T-helper 17 cell (primary cell): ENCODE measurements around the gene AGAP1. TPM values are rescaled to one million over a fixed set of nuclear protein-coding genes. Genes with fewer than 3 reads are reported as not detected.
A peak's percentile ranks its signal among the peaks of the same experiment; 100 is the strongest.

Experiments used
- ATAC-seq: fragments of 150-1000 bp; cut with Tn5 transposase; 2 replicates; pipeline ENCODE4 v1.10.0; 2021; ENCODE audit warnings: mild to moderate bottlenecking, moderate library complexity
- DNase-seq, 3 donors: peaks; one replicate each; pipeline versions ENCODE4 v3.0.0 to v3.0.0-alpha.2; 2020 to 2021
- H3K9me3 ChIP-seq: one replicate; pipeline ENCODE4 v1.7.0; 2013; ENCODE audit warnings: low read length, mild to moderate bottlenecking; ENCODE audit not compliant: control insufficient read depth, poor library complexity, severe bottlenecking
- H3K27ac Mint-ChIP-seq: one replicate; pipeline ENCODE4 v1.8.0; 2022; ENCODE audit warnings: mild to moderate bottlenecking, moderate library complexity, mixed read lengths
- H3K27me3 Mint-ChIP-seq: one replicate; pipeline ENCODE4 v1.8.0; 2022; ENCODE audit warnings: mixed read lengths
- H3K36me3 Mint-ChIP-seq: one replicate; pipeline ENCODE4 v1.8.0; 2022; ENCODE audit warnings: low read depth, mixed read lengths
- H3K4me1 Mint-ChIP-seq: one replicate; pipeline ENCODE4 v1.8.0; 2022; ENCODE audit warnings: mild to moderate bottlenecking, mixed read lengths
- H3K4me3 Mint-ChIP-seq: one replicate; pipeline ENCODE4 v1.8.0; 2022; ENCODE audit warnings: mild to moderate bottlenecking, moderate library complexity, mixed read lengths
- total RNA-seq, 4 donors: library from RNA in 2 of 4; stranded (reverse) in 2 of 4; gene quantifications; one replicate each; pipeline ENCODE4 v1.2.3 and lab custom pipeline; 2022 to 2026

Gene AGAP1
- total RNA-seq, 2 donors from 2014 or later, result 7.6 to 16.8 TPM

GRCh38 chr2:236107942-236108625 is 614.2 kb downstream of the AGAP1 start:
- no peaks in the 10 kb centered on the region for H3K4me1 Mint-ChIP-seq
- H3K36me3 Mint-ChIP-seq, result no peaks in the 10 kb centered on the region
- H3K9me3 ChIP-seq, result no peaks in the 10 kb centered on the region
- DNase-seq, result no peak
- no peak overlapping the region for H3K4me3 Mint-ChIP-seq
- no peak for ATAC-seq
- no peak overlapping the region for H3K27ac Mint-ChIP-seq
- peaks cover 11% of the 10 kb centered on the region for H3K27me3 Mint-ChIP-seq

GRCh38 chr2:236109061-236109460 is 615.2 kb downstream of the AGAP1 start:
- H3K9me3 ChIP-seq, result no peaks in the 10 kb centered on the region
- ATAC-seq, result no peak
- DNase-seq, result no peak
- H3K36me3 Mint-ChIP-seq, result no peaks in the 10 kb centered on the region
- no peak overlapping the region for H3K4me3 Mint-ChIP-seq
- no peak overlapping the region for H3K27ac Mint-ChIP-seq
- H3K27me3 Mint-ChIP-seq, result peaks cover 11% of the 10 kb centered on the region
- H3K4me1 Mint-ChIP-seq, result no peaks in the 10 kb centered on the region

GRCh38 chr2:236109473-236109872 is 615.6 kb downstream of the AGAP1 start:
- Mint-ChIP-seq H3K4me3 (no peak overlapping the region), H3K36me3 (no peaks in the 10 kb centered on the region), H3K27me3 (peaks cover 11% of the 10 kb centered on the region), H3K27ac (no peak overlapping the region), H3K4me1 (no peaks in the 10 kb centered on the region)
- no peak for ATAC-seq
- no peaks in the 10 kb centered on the region for H3K9me3 ChIP-seq
- DNase-seq, result no peak

GRCh38 chr2:236112466-236112865 is 618.6 kb downstream of the AGAP1 start:
- Mint-ChIP-seq H3K36me3 (no peaks in the 10 kb centered on the region), H3K4me3 (no peak overlapping the region), H3K27me3 (peaks cover 16% of the 10 kb centered on the region), H3K4me1 (no peaks in the 10 kb centered on the region), H3K27ac (peak overlapping the region; percentile 12)
- no peaks in the 10 kb centered on the region for H3K9me3 ChIP-seq
- ATAC-seq (no peak), DNase-seq (no peak)

GRCh38 chr2:236113425-236113824 is 619.6 kb downstream of the AGAP1 start:
- H3K27ac Mint-ChIP-seq, result no peak overlapping the region
- H3K4me1 Mint-ChIP-seq, result no peaks in the 10 kb centered on the region
- ATAC-seq, result no peak
- peaks cover 7% of the 10 kb centered on the region for H3K27me3 Mint-ChIP-seq
- no peak for DNase-seq
- H3K9me3 ChIP-seq, result no peaks in the 10 kb centered on the region
- no peaks in the 10 kb centered on the region for H3K36me3 Mint-ChIP-seq
- no peak overlapping the region for H3K4me3 Mint-ChIP-seq

- ATAC-seq (no peak), DNase-seq (no peak)
- H3K36me3 Mint-ChIP-seq, result no peaks in the 10 kb centered on the region
- H3K4me1 Mint-ChIP-seq, result no peaks in the 10 kb centered on the region
- H3K27me3 Mint-ChIP-seq, result peaks cover 10% of the 10 kb centered on the region
- no peak overlapping the region for H3K4me3 Mint-ChIP-seq
- no peaks in the 10 kb centered on the region for H3K9me3 ChIP-seq
- H3K27ac Mint-ChIP-seq, result no peak overlapping the region
These were observed 620.1 kb downstream of the AGAP1 start for GRCh38 chr2:236113948-236114347.

- ATAC-seq (no peak), DNase-seq (no peak)
- no peak overlapping the region for H3K27ac Mint-ChIP-seq
- peaks cover 16% of the 10 kb centered on the region for H3K27me3 Mint-ChIP-seq
- H3K9me3 ChIP-seq, result no peaks in the 10 kb centered on the region
- no peak overlapping the region for H3K4me3 Mint-ChIP-seq
- H3K4me1 Mint-ChIP-seq, result no peaks in the 10 kb centered on the region
- no peaks in the 10 kb centered on the region for H3K36me3 Mint-ChIP-seq
These were observed 621.1 kb downstream of the AGAP1 start for GRCh38 chr2:236114959-236115358.

GRCh38 chr2:236117401-236117800 is 623.6 kb downstream of the AGAP1 start:
- Mint-ChIP-seq H3K27me3 (peaks cover 16% of the 10 kb centered on the region), H3K27ac (no peak overlapping the region), H3K4me1 (no peaks in the 10 kb centered on the region), H3K36me3 (no peaks in the 10 kb centered on the region), H3K4me3 (no peak overlapping the region)
- H3K9me3 ChIP-seq, result no peaks in the 10 kb centered on the region
- ATAC-seq, result no peak
- no peak for DNase-seq

- no peak overlapping the region for H3K4me3 Mint-ChIP-seq
- ATAC-seq, result no peak
- H3K4me1 Mint-ChIP-seq, result no peaks in the 10 kb centered on the region
These were observed 624.0 kb downstream of the AGAP1 start for GRCh38 chr2:236117861-236118269.

GRCh38 chr2:236119003-236119402 is 625.2 kb downstream of the AGAP1 start:
- no peak overlapping the region for H3K27ac Mint-ChIP-seq
- H3K27me3 Mint-ChIP-seq, result peaks cover 16% of the 10 kb centered on the region
- no peaks in the 10 kb centered on the region for H3K4me1 Mint-ChIP-seq
- no peaks in the 10 kb centered on the region for H3K9me3 ChIP-seq
- ATAC-seq (no peak), DNase-seq (no peak)
- H3K4me3 Mint-ChIP-seq, result no peak overlapping the region
- H3K36me3 Mint-ChIP-seq, result no peaks in the 10 kb centered on the region

More at GRCh38 chr2:236117861-236118269, 624.0 kb downstream of the AGAP1 start:
- H3K27me3 Mint-ChIP-seq, result peaks cover 16% of the 10 kb centered on the region
- no peaks in the 10 kb centered on the region for H3K36me3 Mint-ChIP-seq
- no peak overlapping the region for H3K27ac Mint-ChIP-seq
- H3K9me3 ChIP-seq, result no peaks in the 10 kb centered on the region
- DNase-seq, result no peak

GRCh38 chr2:236119476-236119875 is 625.6 kb downstream of the AGAP1 start:
- Mint-ChIP-seq H3K27ac (no peak overlapping the region), H3K4me3 (no peak overlapping the region)
- ATAC-seq, result no peak

GRCh38 chr2:236120141-236120601 is 626.3 kb downstream of the AGAP1 start:
- Mint-ChIP-seq H3K4me1 (no peaks in the 10 kb centered on the region), H3K4me3 (no peak overlapping the region), H3K27ac (no peak overlapping the region), H3K27me3 (peaks cover 16% of the 10 kb centered on the region), H3K36me3 (no peaks in the 10 kb centered on the region)
- H3K9me3 ChIP-seq, result no peaks in the 10 kb centered on the region
- DNase-seq, result no peak
- no peak for ATAC-seq

More at GRCh38 chr2:236119476-236119875, 625.6 kb downstream of the AGAP1 start:
- Mint-ChIP-seq H3K36me3 (no peaks in the 10 kb centered on the region), H3K4me1 (no peaks in the 10 kb centered on the region), H3K27me3 (peaks cover 16% of the 10 kb centered on the region)
- DNase-seq, result no peak
- no peaks in the 10 kb centered on the region for H3K9me3 ChIP-seq

GRCh38 chr2:236120829-236121228 is 627.0 kb downstream of the AGAP1 start:
- DNase-seq (no peak), ATAC-seq (no peak)
- no peaks in the 10 kb centered on the region for H3K36me3 Mint-ChIP-seq
- no peak overlapping the region for H3K4me3 Mint-ChIP-seq
- no peaks in the 10 kb centered on the region for H3K9me3 ChIP-seq
- peaks cover 16% of the 10 kb centered on the region for H3K27me3 Mint-ChIP-seq
- no peaks in the 10 kb centered on the region for H3K4me1 Mint-ChIP-seq
- H3K27ac Mint-ChIP-seq, result no peak overlapping the region

- no peaks in the 10 kb centered on the region for H3K9me3 ChIP-seq
- DNase-seq, result no peak
- Mint-ChIP-seq H3K4me1 (no peaks in the 10 kb centered on the region), H3K36me3 (no peaks in the 10 kb centered on the region), H3K27ac (no peak overlapping the region), H3K4me3 (no peak overlapping the region), H3K27me3 (peaks cover 16% of the 10 kb centered on the region)
- ATAC-seq, result no peak
These were observed 627.7 kb downstream of the AGAP1 start for GRCh38 chr2:236121546-236121945.
